ENCODE data around the gene ABO.

Gene ABO

DNA sequence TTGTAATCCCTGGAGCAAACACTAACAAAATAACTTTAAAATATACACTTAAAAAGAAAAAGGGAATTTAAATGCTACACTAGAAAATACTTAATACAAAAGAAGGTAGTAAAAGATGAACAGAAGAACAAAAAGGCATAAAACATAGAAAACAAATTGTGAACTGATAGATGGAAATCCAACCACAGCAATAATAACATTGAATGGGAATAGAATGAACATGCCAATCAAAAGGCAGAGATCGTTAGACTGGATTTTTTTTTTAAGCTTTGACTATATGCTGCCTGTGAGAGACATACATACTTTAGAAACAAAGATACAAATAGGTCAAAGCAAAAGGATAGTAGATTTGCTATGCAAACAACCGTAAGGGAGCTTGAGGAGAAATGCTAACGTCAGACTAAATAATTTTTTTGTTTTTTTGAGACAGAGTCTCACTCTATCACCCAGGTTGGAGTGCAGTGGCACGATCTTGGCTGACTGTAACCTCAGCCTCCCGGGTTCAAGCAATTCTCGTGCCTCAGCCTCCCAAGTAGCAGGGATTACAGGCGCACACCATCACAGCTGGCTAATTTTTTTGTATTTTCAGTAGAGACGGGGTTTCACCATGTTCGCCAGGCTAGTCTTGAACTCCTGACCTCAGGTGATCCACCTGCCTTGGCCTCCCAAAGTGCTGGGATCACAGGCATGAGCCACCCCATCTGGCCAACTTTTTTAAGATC is 6.5 kb downstream of the ABO start:
- H3K4me3 ChIP-seq (ENCODE audit: low read depth, low read length) = no peak overlapping the region
- no peak for TF ChIP-seq CTCF (IDR thresholded peaks at IDR 0.05; ENCODE audit: borderline replicate concordance, insufficient read depth, low read depth, low read length)

DNA sequence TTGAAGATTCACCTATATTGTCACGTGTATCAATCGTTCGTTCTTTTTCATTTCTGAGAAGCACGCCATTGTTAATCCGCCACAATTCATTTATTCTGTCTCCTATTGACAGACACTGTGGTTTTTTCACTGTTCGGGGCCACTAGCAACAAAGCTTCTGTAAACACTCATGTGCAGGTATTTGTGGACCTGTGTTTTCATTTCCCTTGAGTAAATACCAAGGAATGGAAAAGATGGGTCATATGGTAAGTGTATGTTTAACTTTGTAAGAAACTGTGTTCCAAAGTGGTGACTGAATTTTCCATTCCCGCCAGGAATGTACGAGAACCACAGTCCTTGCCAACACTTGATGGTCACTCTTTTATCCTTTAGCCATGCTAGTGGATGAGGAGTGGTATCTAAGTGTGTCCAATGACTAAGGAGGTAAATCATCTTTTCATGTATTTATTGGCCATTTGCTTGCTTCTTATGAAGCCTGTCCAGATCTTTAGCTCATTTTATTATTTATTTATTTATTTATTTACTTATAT is 10.7 kb downstream of the ABO start:
- TF ChIP-seq CTCF (IDR thresholded peaks at IDR 0.05; ENCODE audit: borderline replicate concordance, insufficient read depth, low read depth, low read length) = no peak
- H3K4me3 ChIP-seq (ENCODE audit: low read depth, low read length) = no peak overlapping the region

DNA sequence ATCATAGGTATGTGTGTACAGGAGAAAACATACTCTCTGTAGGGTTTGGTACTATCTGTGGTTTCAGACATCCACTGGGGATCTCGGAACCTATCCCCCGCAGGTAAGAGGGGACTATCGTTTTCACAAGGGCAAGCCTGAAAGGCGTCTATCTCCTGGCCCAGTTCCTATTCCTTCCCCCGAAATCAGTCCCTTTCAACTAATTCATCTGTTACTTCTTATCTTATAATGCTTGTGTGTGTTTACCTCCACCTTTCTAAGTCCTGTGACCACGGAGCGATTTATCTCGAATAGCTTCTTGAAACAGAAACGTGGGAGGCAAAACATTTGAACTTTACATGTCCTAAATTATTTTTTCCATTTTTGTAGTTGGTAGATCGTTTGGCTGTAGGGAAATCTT is 11.4 kb downstream of the ABO start:
- no peak for TF ChIP-seq CTCF (IDR thresholded peaks at IDR 0.05; ENCODE audit: borderline replicate concordance, insufficient read depth, low read depth, low read length)
- no peak overlapping the region for H3K4me3 ChIP-seq (ENCODE audit: low read depth, low read length)

- TF ChIP-seq CTCF (IDR thresholded peaks at IDR 0.05; ENCODE audit: borderline replicate concordance, insufficient read depth, low read depth, low read length) = no peak
- no peak overlapping the region for H3K4me3 ChIP-seq (ENCODE audit: low read depth, low read length)
These were observed 12.8 kb downstream of the ABO start for GRCh38 chr9:133262226-133262625.

DNA sequence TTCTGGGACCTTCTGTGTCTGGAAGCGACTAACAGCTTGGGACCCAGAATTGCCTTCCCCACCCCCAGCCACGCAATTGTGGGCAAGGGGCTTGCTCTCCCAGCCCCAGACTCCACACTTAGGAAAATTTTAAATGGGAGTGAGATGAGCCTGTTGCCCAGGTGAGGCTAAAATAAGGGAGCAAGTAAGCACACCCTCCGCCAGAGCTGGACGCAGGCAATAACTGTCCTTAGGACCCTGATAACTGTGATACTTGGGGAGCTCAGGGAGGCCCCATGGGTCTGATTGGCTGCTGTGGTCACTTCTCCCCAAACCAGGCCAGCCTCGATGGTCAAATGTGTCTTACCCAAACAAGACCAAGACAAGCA is 13.3 kb downstream of the ABO start:
- TF ChIP-seq CTCF (IDR thresholded peaks at IDR 0.05; ENCODE audit: borderline replicate concordance, insufficient read depth, low read depth, low read length) = no peak
- no peak overlapping the region for H3K4me3 ChIP-seq (ENCODE audit: low read depth, low read length)

DNA sequence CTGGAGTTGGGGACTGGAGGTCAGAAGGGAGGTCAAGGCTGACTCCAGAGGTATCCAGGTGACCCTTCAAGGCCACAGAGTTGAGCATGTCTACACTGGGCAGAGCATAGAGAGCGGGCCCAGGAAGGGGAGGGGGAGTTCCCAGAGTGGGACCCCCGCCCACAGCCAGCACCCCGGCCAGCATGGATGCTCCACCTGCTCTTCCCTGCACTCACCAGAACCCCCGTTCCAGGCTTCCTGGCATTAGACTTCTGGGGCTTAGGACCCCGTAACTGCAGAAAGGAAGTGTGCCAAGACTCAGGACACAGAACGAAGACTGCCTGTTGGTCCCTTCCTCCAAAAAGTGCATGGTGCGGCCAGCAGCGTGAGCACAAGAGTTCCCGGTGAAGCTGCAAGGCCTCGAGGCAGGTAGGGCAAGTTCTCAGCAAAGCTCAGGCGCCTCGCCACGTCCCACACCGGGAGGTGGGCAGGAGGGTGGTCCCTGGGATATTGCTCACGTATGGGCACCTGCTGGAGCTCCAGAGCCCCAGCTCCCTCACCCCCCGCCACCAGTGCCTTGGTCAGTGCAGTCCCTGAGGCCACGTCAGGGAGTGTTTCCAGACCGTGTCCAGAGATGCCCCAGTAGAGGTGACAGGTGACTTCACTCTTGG is 13.8 kb downstream of the ABO start:
- H3K4me3 ChIP-seq (ENCODE audit: low read depth, low read length) = no peak overlapping the region
- TF ChIP-seq CTCF (IDR thresholded peaks at IDR 0.05; ENCODE audit: borderline replicate concordance, insufficient read depth, low read depth, low read length) = no peak
